Ishikawa (cell line): ENCODE measurements around the gene LETM1.

ENCODE experiments used
- CEBPB ChIP-seq: IDR thresholded peaks from 2 replicates; pipeline ENCODE4 v1.6.1; 2012
- CREB1 ChIP-seq: IDR thresholded peaks from 2 replicates; pipeline ENCODE4 v1.6.1; 2012; ENCODE audit warnings: low read depth
- EGR1 ChIP-seq: IDR thresholded peaks from 2 replicates; pipeline ENCODE4 v1.6.1; 2012
- EP300 ChIP-seq: IDR thresholded peaks from 2 replicates; pipeline ENCODE4 v1.6.1; 2012; ENCODE audit warnings: borderline replicate concordance
- NFIC ChIP-seq: IDR thresholded peaks from 2 replicates; pipeline ENCODE4 v1.6.1; 2012
- RAD21 ChIP-seq: IDR thresholded peaks from 2 replicates; pipeline ENCODE4 v1.6.1; 2012; ENCODE audit warnings: low read depth
- TAF1 ChIP-seq: IDR thresholded peaks from 2 replicates; pipeline ENCODE4 v1.6.1; 2012; ENCODE audit warnings: low read depth, mild to moderate bottlenecking
- TCF12 ChIP-seq: IDR thresholded peaks from 2 replicates; pipeline ENCODE4 v1.6.1; 2012; ENCODE audit warnings: low read depth
- TEAD4 ChIP-seq: IDR thresholded peaks from 2 replicates; pipeline ENCODE4 v1.6.1; 2012
- YY1 ChIP-seq: IDR thresholded peaks from 2 replicates; pipeline ENCODE4 v1.6.1; 2012; ENCODE audit warnings: low read depth
- ZBTB7A ChIP-seq: IDR thresholded peaks from 2 replicates; pipeline ENCODE4 v1.6.1; 2012; ENCODE audit warnings: low read depth
- TF ChIP-seq, protein P1 (sequence below): IDR thresholded peaks from 2 replicates; pipeline ENCODE4 v1.6.1; 2012
- TF ChIP-seq, protein P2 (sequence below): IDR thresholded peaks from 2 replicates; pipeline ENCODE4 v1.6.1; 2012; ENCODE audit warnings: low read depth, mild to moderate bottlenecking
- TF ChIP-seq, protein P3 (sequence below): IDR thresholded peaks from 2 replicates; pipeline ENCODE4 v1.6.1; 2012

DNA sequence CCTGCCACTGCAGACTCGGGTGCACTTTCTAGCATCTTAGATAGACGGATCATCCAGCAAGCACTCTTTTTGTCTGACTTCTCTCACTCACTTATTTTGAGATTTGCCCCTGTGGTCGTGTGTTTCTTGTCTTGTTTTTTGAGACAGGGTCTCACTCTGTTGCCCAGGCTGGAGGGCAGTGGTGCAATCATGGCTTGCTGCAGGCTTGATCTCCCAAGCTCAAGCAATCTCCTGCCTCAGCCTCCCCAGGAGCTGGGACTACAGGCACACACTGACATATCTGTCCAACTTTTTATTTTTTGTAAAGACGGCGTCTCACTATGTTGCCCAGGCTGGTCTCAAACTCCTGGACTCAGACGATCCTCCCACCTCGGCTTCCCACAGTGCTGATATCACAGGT, 36.1 kb downstream of the LETM1 start:
- TF ChIP-seq TAF1 (no peak), RAD21 (no peak), CEBPB (no peak), NFIC (no peak), EP300 (no peak), YY1 (no peak), TCF12 (no peak), ZBTB7A (no peak), EGR1 (no peak), CREB1 (no peak), TEAD4 (no peak)
- TF ChIP-seq, protein P1, sequence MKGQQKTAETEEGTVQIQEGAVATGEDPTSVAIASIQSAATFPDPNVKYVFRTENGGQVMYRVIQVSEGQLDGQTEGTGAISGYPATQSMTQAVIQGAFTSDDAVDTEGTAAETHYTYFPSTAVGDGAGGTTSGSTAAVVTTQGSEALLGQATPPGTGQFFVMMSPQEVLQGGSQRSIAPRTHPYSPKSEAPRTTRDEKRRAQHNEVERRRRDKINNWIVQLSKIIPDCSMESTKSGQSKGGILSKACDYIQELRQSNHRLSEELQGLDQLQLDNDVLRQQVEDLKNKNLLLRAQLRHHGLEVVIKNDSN, result no peak
- TF ChIP-seq, protein P2, sequence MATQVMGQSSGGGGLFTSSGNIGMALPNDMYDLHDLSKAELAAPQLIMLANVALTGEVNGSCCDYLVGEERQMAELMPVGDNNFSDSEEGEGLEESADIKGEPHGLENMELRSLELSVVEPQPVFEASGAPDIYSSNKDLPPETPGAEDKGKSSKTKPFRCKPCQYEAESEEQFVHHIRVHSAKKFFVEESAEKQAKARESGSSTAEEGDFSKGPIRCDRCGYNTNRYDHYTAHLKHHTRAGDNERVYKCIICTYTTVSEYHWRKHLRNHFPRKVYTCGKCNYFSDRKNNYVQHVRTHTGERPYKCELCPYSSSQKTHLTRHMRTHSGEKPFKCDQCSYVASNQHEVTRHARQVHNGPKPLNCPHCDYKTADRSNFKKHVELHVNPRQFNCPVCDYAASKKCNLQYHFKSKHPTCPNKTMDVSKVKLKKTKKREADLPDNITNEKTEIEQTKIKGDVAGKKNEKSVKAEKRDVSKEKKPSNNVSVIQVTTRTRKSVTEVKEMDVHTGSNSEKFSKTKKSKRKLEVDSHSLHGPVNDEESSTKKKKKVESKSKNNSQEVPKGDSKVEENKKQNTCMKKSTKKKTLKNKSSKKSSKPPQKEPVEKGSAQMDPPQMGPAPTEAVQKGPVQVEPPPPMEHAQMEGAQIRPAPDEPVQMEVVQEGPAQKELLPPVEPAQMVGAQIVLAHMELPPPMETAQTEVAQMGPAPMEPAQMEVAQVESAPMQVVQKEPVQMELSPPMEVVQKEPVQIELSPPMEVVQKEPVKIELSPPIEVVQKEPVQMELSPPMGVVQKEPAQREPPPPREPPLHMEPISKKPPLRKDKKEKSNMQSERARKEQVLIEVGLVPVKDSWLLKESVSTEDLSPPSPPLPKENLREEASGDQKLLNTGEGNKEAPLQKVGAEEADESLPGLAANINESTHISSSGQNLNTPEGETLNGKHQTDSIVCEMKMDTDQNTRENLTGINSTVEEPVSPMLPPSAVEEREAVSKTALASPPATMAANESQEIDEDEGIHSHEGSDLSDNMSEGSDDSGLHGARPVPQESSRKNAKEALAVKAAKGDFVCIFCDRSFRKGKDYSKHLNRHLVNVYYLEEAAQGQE, result no peak
- TF ChIP-seq, protein P3, sequence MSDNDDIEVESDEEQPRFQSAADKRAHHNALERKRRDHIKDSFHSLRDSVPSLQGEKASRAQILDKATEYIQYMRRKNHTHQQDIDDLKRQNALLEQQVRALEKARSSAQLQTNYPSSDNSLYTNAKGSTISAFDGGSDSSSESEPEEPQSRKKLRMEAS, result no peak
